Peyer's patch (tissue), 4 donors: ENCODE measurements around the gene POR.

ENCODE experiments used
- CTCF ChIP-seq, 6 experiments: fragments of 450-650 bp in 4 of 6; fragments of 200-600 bp in 2 of 6; sonication (generic) in 1 of 6; IDR thresholded peaks; one replicate each; pipeline ENCODE4 v1.5.1; 2017 to 2019; ENCODE audit warnings: antibody characterized with exemption in 6 of 6, mild to moderate bottlenecking in 3 of 6, moderate library complexity in 1 of 6
- POLR2A ChIP-seq, 2 donors: fragments of 450-650 bp; IDR thresholded peaks; one replicate each; pipeline ENCODE4 v1.5.1; 2017; ENCODE audit warnings: antibody characterized with exemption in 2 of 2, mild to moderate bottlenecking in 2 of 2, moderate library complexity in 2 of 2

DNA sequence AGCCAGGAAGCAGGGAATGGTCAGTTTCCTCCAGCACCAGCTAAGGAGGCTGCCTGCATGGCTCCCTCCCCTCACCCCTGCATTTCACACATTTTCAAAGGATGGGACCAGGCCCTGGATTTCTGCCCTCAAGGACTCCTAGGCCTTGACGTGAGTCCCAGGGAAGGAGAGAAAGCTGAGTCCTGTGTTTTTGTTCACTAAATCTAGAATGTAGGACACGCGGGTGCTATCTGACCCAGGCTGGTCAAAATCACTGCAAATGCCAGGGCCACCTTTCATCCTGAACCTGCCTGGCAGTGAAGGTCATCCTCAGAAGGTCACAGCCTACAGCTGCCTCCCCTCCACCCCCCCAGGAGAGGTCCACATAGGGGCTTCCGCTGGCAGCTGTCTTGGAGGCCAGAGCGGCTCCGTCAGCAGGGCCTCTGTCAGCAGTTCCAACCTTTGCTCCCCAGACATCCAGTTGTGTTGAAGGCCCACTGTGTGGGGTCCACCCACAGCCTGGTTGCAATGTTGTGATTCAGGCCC, 18.1 kb upstream of the POR start:
- no peak for TF ChIP-seq CTCF (IDR thresholded peaks at IDR 0.05)
- TF ChIP-seq POLR2A (IDR thresholded peaks at IDR 0.05), result no peak
